MM.1S (cell line): ENCODE data around the gene KIAA0930.

Experiments
- CTCF ChIP-seq: fragments of 300-600 bp; sonication (generic); IDR thresholded peaks from 2 replicates; pipeline ENCODE4 v1.5.1; 2016; ENCODE audit warnings: antibody characterized with exemption, low read length, mixed read lengths
- EZH2 ChIP-seq: fragments of 300-600 bp; sonication (generic); optimal IDR thresholded peaks from 2 replicates; pipeline ENCODE3; 2017; ENCODE audit warnings: low read depth, mild to moderate bottlenecking, antibody characterized with exemption, low read length, mixed read lengths
- EZH2phosphoT487 ChIP-seq: fragments of 300-600 bp; sonication (generic); IDR thresholded peaks from 2 replicates; pipeline ENCODE4 v1.6.1; 2018; ENCODE audit warnings: antibody characterized with exemption, low read length

- TF ChIP-seq CTCF, result no peak
- no peak for TF ChIP-seq EZH2
- no peak for TF ChIP-seq EZH2phosphoT487
Measured at GRCh38 chr22:45210991-45211390, 29.7 kb downstream of the KIAA0930 start.
